Natural killer cell (primary cell): ENCODE measurements around the gene PLEKHN1. TPM values are rescaled to one million over a fixed set of nuclear protein-coding genes. Genes with fewer than 3 reads are reported as not detected.
A peak's percentile ranks its signal among the peaks of the same experiment; 100 is the strongest.
"Not testable (repeated sequence)": the region's sequence is repeated elsewhere in the genome, so short reads cannot be mapped to it uniquely, and the experiment has no call there.

ENCODE experiments used
- ATAC-seq, 3 donors: fragments of 150-1000 bp in 2 of 3; fragments of 200-7000 bp in 1 of 3; cut with Tn5 transposase; 1 replicate in 1 of 3; 2 replicates in 2 of 3; pipeline ENCODE4 v1.10.0; 2021; ENCODE audit warnings: mild to moderate bottlenecking in 2 of 3, moderate library complexity in 2 of 3
- DNase-seq, 2 donors: peaks; one replicate each; pipeline versions ENCODE4 v3.0.0 to v3.0.0-alpha.2; 2013 to 2021; ENCODE audit warnings: mixed read lengths in 1 of 2
- H3K27ac ChIP-seq: one replicate; pipeline ENCODE4 v1.5.1; 2013; ENCODE audit warnings: mild to moderate bottlenecking, low read length
- H3K27me3 ChIP-seq: one replicate; pipeline ENCODE4 v1.6.1; 2013; ENCODE audit warnings: low read length; ENCODE audit not compliant: control insufficient read depth, insufficient read depth
- H3K36me3 ChIP-seq: one replicate; pipeline ENCODE4 v1.6.1; 2013; ENCODE audit warnings: low read length; ENCODE audit not compliant: control insufficient read depth, insufficient read depth
- H3K4me1 ChIP-seq: one replicate; pipeline ENCODE4 v1.6.1; 2013; ENCODE audit warnings: low read length; ENCODE audit not compliant: control insufficient read depth, insufficient read depth
- H3K4me3 ChIP-seq: one replicate; pipeline ENCODE4 v1.5.1; 2013; ENCODE audit warnings: low read length
- H3K9me3 ChIP-seq: one replicate; pipeline ENCODE4 v1.6.1; 2013; ENCODE audit warnings: low read length; ENCODE audit not compliant: control insufficient read depth, insufficient read depth
- H3K27ac Mint-ChIP-seq, 2 donors: one replicate each; pipeline ENCODE4 v1.8.0; 2022; ENCODE audit warnings: mild to moderate bottlenecking in 2 of 2, mixed read lengths in 2 of 2, moderate library complexity in 1 of 2
- H3K27me3 Mint-ChIP-seq, 2 donors: one replicate each; pipeline ENCODE4 v1.8.0; 2022; ENCODE audit warnings: low read depth in 2 of 2, mixed read lengths in 2 of 2
- H3K36me3 Mint-ChIP-seq: one replicate; pipeline ENCODE4 v1.8.0; 2022; ENCODE audit warnings: mixed read lengths
- H3K4me1 Mint-ChIP-seq, 2 donors: one replicate each; pipeline ENCODE4 v1.8.0; 2022; ENCODE audit warnings: mixed read lengths in 2 of 2
- H3K4me3 Mint-ChIP-seq: one replicate; pipeline ENCODE4 v1.8.0; 2022; ENCODE audit warnings: mild to moderate bottlenecking, moderate library complexity, mixed read lengths
- H3K9me3 Mint-ChIP-seq, 2 donors: one replicate each; pipeline ENCODE4 v1.8.0; 2022; ENCODE audit warnings: mixed read lengths in 2 of 2
- WGBS: methylation state at CpG from one replicate; pipeline ENCODE4 v1.1.7; 2013; ENCODE audit warnings: missing lambda C conversion rate; ENCODE audit not compliant: insufficient coverage; 5-methylcytosine and 5-hydroxymethylcytosine counted together
- intact Hi-C: fragments of 100-400 bp; cut with micrococcal nuclease; formaldehyde crosslinking; loops from one replicate; pipeline ENCODE4 v1.14.2; 2022
- total RNA-seq, 4 donors: library from RNA; stranded (reverse); fragments of 120-200 nt in 1 of 4; gene quantifications; one replicate each; pipeline versions ENCODE4 v1.2.3 to v1.2.4, GENCODE V29; 2013 to 2022
- TF ChIP-seq, protein P1 (sequence below): fragments of 200-600 bp; IDR thresholded peaks from one replicate; pipeline ENCODE4 v1.8.0; 2022; ENCODE audit warnings: antibody characterized with exemption

Gene PLEKHN1
- total RNA-seq, 3 donors from 2014 or later (not counting 1 experiment from before 2014, with no cell fraction given): 1.3 to 1.9 (median 1.3) TPM

DNA sequence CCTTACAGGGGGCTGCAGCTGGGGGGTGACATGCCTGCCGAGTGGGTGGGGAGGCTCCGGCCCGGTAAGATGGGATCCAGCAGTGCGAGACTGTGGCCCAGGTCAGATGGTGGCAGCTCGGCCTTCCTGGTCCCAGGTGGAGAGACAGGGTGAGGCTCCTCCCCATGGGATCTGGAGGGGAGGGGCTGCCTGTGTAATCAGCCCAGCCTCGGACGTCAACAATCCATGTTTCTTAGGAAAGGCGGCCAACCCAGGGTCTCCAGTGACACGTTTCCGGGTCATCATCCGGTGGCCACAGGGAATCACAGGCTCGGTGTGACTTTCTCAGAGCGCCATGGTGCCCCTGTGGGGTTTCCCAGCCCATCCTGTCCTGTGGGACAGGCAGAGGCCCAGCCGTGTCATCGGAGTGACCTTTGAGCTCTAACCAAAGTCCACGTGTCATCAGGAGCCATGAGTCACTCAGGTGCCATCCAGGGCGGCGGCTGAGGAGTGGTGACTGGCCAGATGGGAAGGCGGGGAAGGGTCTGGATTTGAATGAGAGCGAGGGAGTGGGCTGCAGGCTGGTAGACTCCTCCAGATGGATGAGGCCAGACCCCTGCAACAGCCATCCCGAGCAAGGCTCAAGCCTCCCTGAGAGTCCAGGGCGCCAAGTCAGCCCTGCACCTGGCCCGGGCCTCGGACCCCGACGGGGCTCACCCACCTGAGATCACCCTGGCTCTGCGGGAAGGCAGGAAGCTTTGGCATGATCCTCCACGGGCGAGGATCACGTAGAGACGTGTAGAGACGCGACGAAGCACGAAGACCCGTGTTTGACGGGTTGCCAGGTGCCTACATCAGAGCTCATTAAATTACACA lies 40.2 kb downstream of the PLEKHN1 start:
- intact Hi-C loops: no loop called here
- TF ChIP-seq, protein P1, sequence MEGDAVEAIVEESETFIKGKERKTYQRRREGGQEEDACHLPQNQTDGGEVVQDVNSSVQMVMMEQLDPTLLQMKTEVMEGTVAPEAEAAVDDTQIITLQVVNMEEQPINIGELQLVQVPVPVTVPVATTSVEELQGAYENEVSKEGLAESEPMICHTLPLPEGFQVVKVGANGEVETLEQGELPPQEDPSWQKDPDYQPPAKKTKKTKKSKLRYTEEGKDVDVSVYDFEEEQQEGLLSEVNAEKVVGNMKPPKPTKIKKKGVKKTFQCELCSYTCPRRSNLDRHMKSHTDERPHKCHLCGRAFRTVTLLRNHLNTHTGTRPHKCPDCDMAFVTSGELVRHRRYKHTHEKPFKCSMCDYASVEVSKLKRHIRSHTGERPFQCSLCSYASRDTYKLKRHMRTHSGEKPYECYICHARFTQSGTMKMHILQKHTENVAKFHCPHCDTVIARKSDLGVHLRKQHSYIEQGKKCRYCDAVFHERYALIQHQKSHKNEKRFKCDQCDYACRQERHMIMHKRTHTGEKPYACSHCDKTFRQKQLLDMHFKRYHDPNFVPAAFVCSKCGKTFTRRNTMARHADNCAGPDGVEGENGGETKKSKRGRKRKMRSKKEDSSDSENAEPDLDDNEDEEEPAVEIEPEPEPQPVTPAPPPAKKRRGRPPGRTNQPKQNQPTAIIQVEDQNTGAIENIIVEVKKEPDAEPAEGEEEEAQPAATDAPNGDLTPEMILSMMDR: no peak
- Mint-ChIP-seq H3K9me3 (no peaks in the 10 kb centered on the region), H3K27me3 (peaks cover 11 to 26% of the 10 kb centered on the region in 2 donors), H3K4me1 (peaks cover 16% of the 10 kb centered on the region in 2 donors), H3K4me3 (no peak overlapping the region), H3K36me3 (no peaks in the 10 kb centered on the region), H3K27ac (no peak overlapping the region)
- DNase-seq (no peak), ATAC-seq (no peak)
- peaks cover 39% of the 10 kb centered on the region for H3K4me1 ChIP-seq
- peaks cover 14% of the 10 kb centered on the region for H3K27me3 ChIP-seq
- no peak overlapping the region for H3K27ac ChIP-seq
- WGBS: 93% methylated on average over 37 of the region's 37 CpGs
- no peak overlapping the region for H3K4me3 ChIP-seq
- H3K9me3 ChIP-seq: no peaks in the 10 kb centered on the region
- no peaks in the 10 kb centered on the region for H3K36me3 ChIP-seq

DNA sequence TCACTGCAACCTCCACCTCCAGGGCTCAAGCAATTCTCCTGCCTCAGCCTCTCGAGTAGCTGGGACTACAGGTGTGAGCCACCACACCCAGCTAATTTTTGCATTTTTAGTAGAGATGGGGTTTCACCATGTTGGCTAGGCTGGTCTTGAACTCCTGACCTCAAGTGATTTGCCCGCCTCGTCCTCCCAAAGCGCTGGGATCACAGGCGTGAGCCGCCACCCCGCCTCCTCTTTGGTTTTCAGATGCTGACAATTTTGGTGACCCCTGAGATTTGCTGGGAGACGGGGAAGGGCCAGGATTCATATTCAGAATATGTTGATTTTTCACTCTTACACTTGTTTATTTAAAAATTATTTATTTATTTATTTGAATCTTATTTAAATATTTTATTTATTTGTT lies 43.8 kb downstream of the PLEKHN1 start:
- H3K9me3 Mint-ChIP-seq, H3K27ac ChIP-seq, DNase-seq, H3K4me3 ChIP-seq, H3K27me3 ChIP-seq, ATAC-seq, H3K36me3 ChIP-seq, H3K36me3 Mint-ChIP-seq, H3K4me3 Mint-ChIP-seq, H3K27ac Mint-ChIP-seq, H3K9me3 ChIP-seq, H3K27me3 Mint-ChIP-seq, intact Hi-C loops: not testable (repeated sequence)
- H3K4me1 Mint-ChIP-seq: peaks cover 22 to 26% of the 10 kb centered on the region in 2 donors
- H3K4me1 ChIP-seq: peaks cover 50% of the 10 kb centered on the region
- WGBS: 90% methylated on average over 7 of the region's 8 CpGs

DNA sequence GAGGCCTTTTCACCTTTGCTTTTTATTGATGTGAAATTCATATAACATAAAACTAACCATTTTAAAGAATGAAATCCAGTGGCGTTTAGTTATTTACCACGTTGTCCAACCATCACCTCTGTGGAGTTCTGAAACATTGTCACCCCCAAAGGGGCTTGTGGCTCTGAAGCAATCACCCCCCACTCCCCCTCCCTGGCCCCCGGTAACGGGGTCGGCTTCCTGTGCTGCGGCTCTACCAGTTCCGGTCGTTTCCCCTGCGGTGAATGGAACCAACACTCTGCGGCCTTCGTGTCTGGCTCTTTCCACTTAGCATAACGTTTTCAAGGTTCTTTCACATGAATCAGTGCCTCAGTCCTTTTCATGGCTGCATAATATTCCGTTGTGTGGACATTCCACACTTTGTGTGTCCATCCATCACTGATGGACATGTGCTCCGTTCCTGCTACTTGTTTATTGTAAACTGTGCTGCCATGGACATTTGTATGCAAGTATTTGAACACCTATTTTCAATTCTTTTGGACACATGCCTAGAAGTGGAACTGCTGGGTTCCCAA lies 45.2 kb downstream of the PLEKHN1 start:
- Histone ChIP-seq H3K27ac (no peak overlapping the region), H3K9me3 (no peaks in the 10 kb centered on the region), H3K36me3 (no peaks in the 10 kb centered on the region), H3K27me3 (no peaks in the 10 kb centered on the region), H3K4me3 (no peak overlapping the region), H3K4me1 (peaks cover 47% of the 10 kb centered on the region)
- 67% methylated on average over 14 of the region's 14 CpGs for WGBS
- ATAC-seq (no peak), DNase-seq (no peak)
- TF ChIP-seq, protein P1: no peak
- Mint-ChIP-seq H3K36me3 (no peaks in the 10 kb centered on the region), H3K27me3 (no peaks in the 10 kb centered on the region), H3K4me3 (no peak overlapping the region), H3K27ac (no peak overlapping the region), H3K4me1 (peaks cover 20 to 24% of the 10 kb centered on the region in 2 donors), H3K9me3 (no peaks in the 10 kb centered on the region)
- intact Hi-C loops: no loop called here

DNA sequence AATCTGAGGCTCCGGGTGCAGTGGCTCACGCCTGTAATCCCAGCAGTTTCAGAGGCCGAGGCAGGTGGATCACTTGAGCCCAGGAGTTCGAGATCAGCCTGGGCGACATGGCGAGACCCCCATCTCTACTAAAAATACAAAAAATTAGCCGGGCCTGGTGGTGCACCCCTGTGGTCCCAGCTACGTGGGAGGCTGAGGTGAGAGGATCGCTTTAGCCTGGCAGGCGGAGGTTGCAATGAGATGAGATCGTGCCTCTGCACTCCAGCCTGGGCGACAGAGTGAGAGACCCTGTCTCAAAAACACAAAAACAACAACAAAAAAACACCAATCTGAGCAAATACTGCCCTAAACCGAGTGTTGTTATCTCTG lies 46.4 kb downstream of the PLEKHN1 start:
- Histone ChIP-seq H3K4me3 (peak overlapping the region; percentile 98), H3K27ac (peak overlapping the region; percentile 93), H3K4me1 (peaks cover 47% of the 10 kb centered on the region)
- ATAC-seq: peak in 2 of 3 donors; percentile 1 to 13
- H3K27me3 Mint-ChIP-seq, DNase-seq, H3K9me3 Mint-ChIP-seq, intact Hi-C loops, H3K27me3 ChIP-seq, H3K36me3 Mint-ChIP-seq, H3K9me3 ChIP-seq, H3K36me3 ChIP-seq: not testable (repeated sequence)
- Mint-ChIP-seq H3K4me3 (peak overlapping the region; percentile 96), H3K27ac (peak overlapping the region; percentile 98 to 99), H3K4me1 (peaks cover 24 to 25% of the 10 kb centered on the region in 2 donors)
- 51% methylated on average over 8 of the region's 13 CpGs for WGBS
